ELF-1 (cell line): ENCODE data around the gene ELMOD1.

Experiments
- DNase-seq: peaks from one replicate; pipeline ENCODE4 v3.0.0-alpha.2; 2016; ENCODE audit warnings: low read depth, low spot score

The ELMOD1 gene

DNA sequence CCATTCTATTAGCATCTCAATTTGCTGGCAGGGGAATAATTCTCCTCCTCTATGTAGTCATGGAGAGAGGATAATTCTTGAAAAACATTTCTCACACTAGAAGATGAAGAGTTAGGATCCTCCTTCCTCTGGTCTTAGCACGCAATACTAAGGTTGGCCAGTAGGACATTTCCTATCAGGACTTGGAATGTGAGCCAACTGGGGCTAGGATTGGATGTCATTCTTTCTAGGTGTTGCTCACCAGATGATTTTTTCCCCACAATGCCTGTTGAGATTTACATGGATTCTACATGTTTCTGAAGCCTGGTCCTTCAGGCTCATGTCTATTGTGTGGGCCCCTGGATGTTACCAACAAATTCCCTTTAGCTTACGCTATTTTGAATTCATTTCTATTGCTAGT is 92.9 kb downstream of the ELMOD1 start:
- no peak for DNase-seq

DNA sequence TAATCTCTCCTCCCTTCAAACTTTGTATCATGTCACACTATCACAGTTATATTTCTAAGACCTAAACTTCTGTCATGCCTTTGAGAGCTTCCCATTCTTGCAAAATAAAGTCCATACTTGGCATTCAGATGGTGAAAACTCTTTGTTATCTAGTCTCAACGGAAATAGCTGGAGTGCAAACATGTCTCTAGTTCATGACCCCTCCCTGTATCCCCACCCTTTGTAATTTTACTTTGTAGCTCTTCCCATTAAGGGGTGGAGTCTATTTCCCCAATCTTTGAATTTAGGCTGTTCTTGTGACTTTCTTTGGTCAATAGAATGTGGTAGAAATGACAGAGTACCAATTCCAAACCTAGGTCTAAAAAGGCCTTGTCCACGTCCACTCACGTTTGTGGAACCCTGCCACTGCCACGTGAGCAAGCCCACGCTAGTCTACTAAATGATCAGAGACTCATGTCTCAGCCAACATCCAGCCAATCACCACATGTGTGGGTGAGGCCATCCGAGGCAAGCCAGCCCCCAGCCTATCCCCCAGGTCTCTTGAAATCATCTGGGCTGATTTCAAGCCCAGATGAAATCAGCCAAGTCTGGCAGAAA is 97.5 kb downstream of the ELMOD1 start:
- no peak for DNase-seq

- DNase-seq: peak; percentile 55
Measured at GRCh38 chr11:107689317-107690202, 98.6 kb downstream of the ELMOD1 start.

GRCh38 chr11:107691000-107691750 is 100.2 kb downstream of the ELMOD1 start:
- no peak for DNase-seq

DNA sequence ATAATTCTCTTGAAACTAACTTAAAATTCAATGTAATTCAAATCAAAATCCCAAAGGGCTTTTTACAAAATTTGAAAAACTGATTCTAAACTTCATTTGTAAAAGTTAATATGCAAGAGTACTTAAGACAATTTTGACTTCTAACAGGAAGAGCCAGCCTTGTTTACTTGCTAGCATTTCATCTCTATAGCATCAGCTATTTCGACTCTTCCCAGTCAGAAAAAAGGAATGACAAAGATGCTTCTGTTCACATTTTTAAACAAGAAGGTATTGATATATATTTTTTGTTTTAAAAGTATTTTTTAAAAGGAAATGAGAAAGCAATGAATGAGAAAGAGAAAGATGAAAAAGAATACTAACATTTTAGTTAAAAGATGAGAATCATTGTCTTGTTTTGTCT is 104.5 kb downstream of the ELMOD1 start:
- no peak for DNase-seq

GRCh38 chr11:107696140-107696539 is 105.2 kb downstream of the ELMOD1 start:
- no peak for DNase-seq

- DNase-seq: no peak
Measured at GRCh38 chr11:107697291-107697690, 106.3 kb downstream of the ELMOD1 start.

DNA sequence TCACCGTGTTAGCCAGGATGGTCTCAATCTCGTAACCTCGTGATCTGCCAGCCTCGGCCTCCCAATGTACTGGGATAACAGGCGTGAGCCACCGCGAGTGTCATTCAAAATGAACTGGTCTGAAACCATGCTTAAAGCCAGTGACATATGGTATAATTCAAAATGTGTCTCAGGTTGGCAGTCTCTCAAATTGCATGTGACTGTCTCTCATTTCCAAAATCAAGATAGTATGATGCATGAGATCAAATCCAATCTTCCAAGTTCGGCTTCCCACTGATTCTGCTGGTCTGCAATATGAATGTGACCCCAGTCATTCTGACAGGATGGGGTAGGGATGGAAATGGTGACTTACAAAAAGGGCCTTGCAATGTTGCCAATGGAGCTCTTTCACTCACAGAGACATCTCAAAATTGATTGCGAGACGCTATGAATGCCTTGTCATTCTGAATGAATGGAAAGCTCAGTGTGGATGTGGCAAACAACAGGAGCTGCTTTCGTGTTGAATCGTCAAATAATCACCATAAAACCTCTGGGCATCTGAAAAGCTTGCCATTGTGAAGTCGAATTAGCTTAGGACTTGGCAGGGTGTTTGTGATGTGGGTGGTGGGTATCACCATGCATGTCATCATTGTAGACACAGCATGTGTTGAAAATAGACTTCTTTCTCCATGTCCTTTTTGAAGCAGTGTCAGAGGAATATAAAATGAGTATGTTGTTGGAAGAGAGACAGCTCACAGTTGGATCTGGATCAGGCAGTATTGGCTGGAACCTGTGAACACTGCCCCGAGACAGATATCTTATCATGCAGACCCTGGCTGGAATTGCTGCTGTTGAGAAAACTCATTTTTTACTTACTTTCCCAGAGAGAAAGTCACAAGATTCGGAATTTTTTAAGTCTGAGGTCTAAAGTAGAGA is 108.7 kb downstream of the ELMOD1 start:
- DNase-seq: no peak

DNA sequence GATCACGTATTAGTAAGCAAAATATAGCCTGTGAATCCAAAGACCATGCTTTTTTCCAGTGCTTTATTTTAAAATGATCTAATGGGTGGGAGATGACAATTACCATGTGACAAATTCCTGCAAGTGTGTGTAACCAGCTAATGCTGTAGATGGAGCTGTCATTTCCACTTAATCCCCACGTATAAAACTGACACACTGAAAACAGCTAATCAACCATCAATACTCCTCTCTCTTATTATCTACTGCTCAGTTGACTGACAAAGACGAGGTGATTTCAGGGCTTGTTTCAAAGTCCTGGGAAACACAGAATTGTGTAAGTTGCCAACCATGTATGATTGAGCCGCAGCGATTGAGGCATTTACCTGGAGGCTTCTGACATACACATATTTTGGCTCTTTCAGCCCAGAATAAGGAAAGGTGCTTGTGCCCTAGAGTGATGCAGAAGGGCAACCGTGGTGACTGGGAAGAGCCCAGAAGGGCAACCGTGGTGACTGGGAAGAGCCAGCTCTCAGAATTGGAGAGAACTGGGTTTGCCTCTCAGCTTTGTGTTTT is 111.2 kb downstream of the ELMOD1 start:
- no peak for DNase-seq

DNA sequence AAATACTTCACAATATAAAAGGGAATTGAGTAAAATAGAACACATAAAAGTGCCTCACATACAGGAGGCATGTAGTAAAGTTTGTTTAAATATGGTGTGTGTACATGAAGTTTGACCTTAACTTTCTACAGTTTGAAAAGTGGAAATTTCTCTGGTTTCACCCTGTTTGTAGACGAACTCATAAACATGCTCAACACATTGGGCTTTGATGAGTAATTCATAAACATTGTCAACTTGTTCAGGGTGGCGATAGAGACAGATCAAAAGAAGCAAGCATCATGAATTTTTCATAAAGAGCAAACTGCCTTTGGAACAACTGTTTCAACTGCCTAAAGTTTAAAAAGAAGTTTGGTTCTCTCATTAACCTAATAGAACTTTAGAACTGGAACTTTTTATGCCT is 111.8 kb downstream of the ELMOD1 start:
- DNase-seq: no peak

DNA sequence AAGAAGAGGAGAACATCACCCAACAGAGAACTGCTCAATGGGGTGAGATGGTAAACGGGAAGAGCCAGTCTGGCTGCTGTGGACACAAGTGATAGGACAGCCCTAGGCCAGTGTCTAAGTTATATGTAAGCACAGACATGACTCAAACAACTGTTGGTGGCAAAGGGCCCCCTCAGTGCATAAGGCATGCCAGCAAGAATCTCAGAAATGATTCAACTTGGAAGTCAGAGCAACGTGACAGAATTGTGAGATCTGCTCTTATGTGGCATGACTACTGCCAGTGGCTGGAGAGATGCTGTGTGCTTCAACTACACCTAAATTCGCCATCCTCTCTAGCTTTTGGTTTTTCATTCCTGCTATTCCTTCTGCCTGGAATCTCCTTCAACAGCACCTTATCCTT is 113.5 kb downstream of the ELMOD1 start:
- DNase-seq: no peak

DNA sequence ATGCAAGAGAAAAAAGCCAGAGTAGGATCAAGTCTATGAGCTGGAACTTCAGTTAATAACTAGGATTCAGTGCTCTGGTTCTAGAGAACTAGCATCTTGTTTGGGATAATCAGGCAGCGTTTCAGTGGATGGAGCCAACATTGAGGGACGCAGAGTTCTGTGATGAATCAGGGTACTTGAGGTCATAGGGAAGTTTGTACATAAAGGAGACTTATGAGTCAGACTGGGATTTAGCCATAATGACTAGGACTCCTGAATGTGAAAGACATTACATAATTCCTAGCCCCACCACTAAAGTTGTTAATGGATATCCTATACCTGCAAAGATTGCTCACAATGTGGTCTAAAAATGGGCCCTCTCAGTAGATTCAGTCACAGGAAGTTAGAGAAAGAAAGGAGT is 114.1 kb downstream of the ELMOD1 start:
- DNase-seq: no peak

- DNase-seq: no peak
Measured at GRCh38 chr11:107706531-107706930, 115.6 kb downstream of the ELMOD1 start.

DNA sequence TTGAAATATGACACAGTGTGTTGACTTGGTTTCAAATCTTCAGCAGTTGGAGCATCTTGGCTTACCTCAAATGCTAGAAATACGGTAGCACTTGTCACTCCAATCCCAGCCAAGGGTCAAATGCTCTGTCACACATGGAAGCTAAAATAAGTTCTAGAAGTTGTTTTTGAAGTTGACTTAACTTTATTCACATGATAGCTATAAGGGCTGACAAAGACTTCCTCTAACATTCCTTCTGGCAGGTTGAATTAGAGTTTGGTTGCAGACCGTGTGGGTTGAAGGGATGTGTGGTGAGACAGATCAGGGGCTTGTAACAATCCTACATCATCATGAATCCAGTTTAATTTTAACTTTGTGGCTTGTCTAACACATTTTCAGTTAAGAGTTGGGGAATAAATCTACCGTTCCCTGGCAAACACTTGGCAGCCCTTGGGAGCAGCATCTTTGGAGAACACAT is 116.3 kb downstream of the ELMOD1 start:
- no peak for DNase-seq

DNA sequence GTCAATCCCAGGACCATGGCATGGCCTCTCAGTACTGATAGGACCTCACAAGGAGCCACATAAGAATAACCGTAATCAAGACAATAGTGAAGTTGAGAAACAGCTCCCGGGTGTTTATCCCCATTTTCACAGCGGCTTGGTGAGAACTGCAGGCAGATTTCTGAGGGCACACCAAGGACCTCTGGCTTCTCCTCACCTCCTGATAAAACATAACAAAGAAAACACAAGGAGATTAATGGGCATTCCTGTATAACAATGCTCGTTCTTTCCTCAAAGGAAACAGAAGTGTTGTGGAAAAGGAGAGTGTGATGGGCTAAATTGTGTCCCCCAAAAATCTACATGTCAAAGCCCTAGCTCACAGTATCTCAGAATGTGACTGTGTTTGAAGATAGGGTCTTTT is 116.9 kb downstream of the ELMOD1 start:
- peak; percentile 39 for DNase-seq

DNA sequence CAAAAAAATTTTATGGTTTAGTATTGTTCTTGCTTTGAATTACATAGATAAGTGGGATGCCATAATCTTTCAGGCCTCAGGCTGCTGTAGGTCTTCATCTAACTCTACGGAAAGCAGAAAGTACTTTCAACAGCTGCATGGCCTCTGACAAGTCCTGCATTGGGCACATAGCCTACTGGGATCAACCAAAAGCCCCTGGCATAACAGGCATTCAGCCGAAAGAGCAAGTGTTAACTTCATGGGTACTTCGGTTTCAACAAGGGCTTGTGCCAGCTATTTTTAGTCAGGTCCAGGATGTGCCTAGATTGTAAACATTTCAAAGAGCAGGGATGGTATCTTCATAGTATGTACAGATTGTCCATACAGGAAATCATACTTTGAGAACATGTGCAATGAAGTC is 117.8 kb downstream of the ELMOD1 start:
- no peak for DNase-seq

- no peak for DNase-seq
Measured at GRCh38 chr11:107710301-107710700, 119.4 kb downstream of the ELMOD1 start.

DNA sequence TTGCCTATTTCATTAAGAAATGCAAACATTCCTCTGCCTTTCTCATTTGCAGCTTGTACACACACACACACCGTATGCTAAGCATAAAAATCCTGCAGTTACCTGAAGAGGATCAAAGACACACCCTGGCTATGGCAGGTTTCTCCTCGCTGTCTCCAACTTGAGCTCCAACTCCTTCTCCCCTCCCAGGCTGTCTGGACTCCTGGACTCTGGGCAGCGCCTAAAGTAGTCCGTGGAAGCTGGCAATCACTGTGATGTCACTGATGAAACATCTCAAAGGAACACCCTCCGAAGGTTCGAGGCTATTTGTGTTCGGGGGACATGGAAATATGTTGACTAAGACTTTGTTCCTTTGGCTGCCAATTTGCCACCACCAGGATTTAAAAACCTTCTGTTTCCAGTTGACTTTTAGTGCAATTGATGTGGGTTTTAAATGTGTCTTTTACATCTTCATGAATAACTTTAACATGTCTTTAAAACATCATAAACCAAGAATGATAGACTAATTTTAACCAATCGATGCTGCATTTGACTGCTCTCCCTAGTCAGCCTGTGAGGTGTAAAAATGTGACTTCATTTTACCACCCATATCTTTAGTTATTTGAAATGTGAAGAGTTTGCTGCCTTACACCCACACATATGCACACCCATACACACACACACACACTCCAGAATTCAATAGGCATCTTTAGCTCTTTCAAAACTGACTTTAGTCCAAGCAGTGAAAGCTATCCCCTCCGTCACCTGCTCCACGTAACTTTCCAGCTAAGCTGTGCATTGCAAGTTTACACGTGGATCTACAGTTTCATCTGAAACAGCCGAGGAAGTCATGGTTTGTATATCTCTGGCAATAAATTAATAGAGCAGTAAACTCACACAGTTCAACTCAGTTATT is 121.2 kb downstream of the ELMOD1 start, which contains the start of gene SLN:
Gene SLN, minus strand, starts transcription at position 196 of the 895 bp plus-strand sequence.
- no peak for DNase-seq

- no peak for DNase-seq
Measured at GRCh38 chr11:107713009-107713408, 122.1 kb downstream of the ELMOD1 start.
